ENCODE results near the gene PLA2G3. TPM values are rescaled to one million over a fixed set of nuclear protein-coding genes. Genes with fewer than 3 reads are reported as not detected.

The PLA2G3 gene
- total and polyA plus RNA-seq, 5 donors from 2014 or later, result not detected

GRCh38 chr22:31091106-31091975 lies 49.0 kb downstream of the PLA2G3 start:
- Histone ChIP-seq H3K4me1 (ENCODE audit: control insufficient read depth, insufficient read depth, low read length, poor library complexity, severe bottlenecking) (no peaks in the 10 kb centered on the region), H3K4me3 (ENCODE audit: low read depth, low read length) (no peak overlapping the region), H3K27ac (ENCODE audit: insufficient read depth, low read length, poor library complexity, severe bottlenecking) (no peak overlapping the region), H3K36me3 (ENCODE audit: control insufficient read depth, insufficient read depth, low read length) (no peaks in the 10 kb centered on the region), H3K9me3 (ENCODE audit: control insufficient read depth in 2 of 2, low read length in 2 of 2) (no peaks in the 10 kb centered on the region), H3K27me3 (ENCODE audit: control insufficient read depth, insufficient read depth, low read length) (no peaks in the 10 kb centered on the region)
- Mint-ChIP-seq H3K36me3 (peaks cover 5% of the 10 kb centered on the region), H3K9me3 (no peaks in the 10 kb centered on the region), H3K27me3 (no peaks in the 10 kb centered on the region), H3K27ac (no peak overlapping the region), H3K4me1 (no peaks in the 10 kb centered on the region), H3K4me3 (no peak overlapping the region)
- DNase-seq (no peak), ATAC-seq (ENCODE audit: low read depth in 2 of 2) (no peak)

- DNase-seq (no peak), ATAC-seq (ENCODE audit: low read depth in 2 of 2) (no peak)
- Histone ChIP-seq H3K4me3 (ENCODE audit: low read depth, low read length) (no peak overlapping the region), H3K9me3 (ENCODE audit: control insufficient read depth in 2 of 2, low read length in 2 of 2) (no peaks in the 10 kb centered on the region), H3K36me3 (ENCODE audit: control insufficient read depth, insufficient read depth, low read length) (no peaks in the 10 kb centered on the region), H3K27me3 (ENCODE audit: control insufficient read depth, insufficient read depth, low read length) (no peaks in the 10 kb centered on the region), H3K4me1 (ENCODE audit: control insufficient read depth, insufficient read depth, low read length, poor library complexity, severe bottlenecking) (peaks cover 2% of the 10 kb centered on the region), H3K27ac (ENCODE audit: insufficient read depth, low read length, poor library complexity, severe bottlenecking) (no peak overlapping the region)
- no peaks in the 10 kb centered on the region for H3K36me3 Mint-ChIP-seq
- H3K9me3 Mint-ChIP-seq, result no peaks in the 10 kb centered on the region
- H3K27ac Mint-ChIP-seq, result no peak overlapping the region
- no peaks in the 10 kb centered on the region for H3K4me1 Mint-ChIP-seq
- H3K27me3 Mint-ChIP-seq, result no peaks in the 10 kb centered on the region
- H3K4me3 Mint-ChIP-seq, result no peak overlapping the region
Observed at GRCh38 chr22:31090217-31091085, 49.9 kb downstream of the PLA2G3 start.

GRCh38 chr22:31089160-31090100 lies 50.9 kb downstream of the PLA2G3 start:
- Histone ChIP-seq H3K36me3 (ENCODE audit: control insufficient read depth, insufficient read depth, low read length) (no peaks in the 10 kb centered on the region), H3K4me1 (ENCODE audit: control insufficient read depth, insufficient read depth, low read length, poor library complexity, severe bottlenecking) (peaks cover 11% of the 10 kb centered on the region), H3K27me3 (ENCODE audit: control insufficient read depth, insufficient read depth, low read length) (no peaks in the 10 kb centered on the region), H3K4me3 (ENCODE audit: low read depth, low read length) (no peak overlapping the region), H3K9me3 (ENCODE audit: control insufficient read depth in 2 of 2, low read length in 2 of 2) (no peaks in the 10 kb centered on the region), H3K27ac (ENCODE audit: insufficient read depth, low read length, poor library complexity, severe bottlenecking) (no peak overlapping the region)
- Mint-ChIP-seq H3K4me3 (peak overlapping the region in 1 of 4 donors; percentile 20), H3K4me1 (peaks cover 0 to 3% (median under 1%) of the 10 kb centered on the region in 4 donors), H3K27me3 (no peaks in the 10 kb centered on the region), H3K9me3 (no peaks in the 10 kb centered on the region), H3K27ac (peak overlapping the region in 1 of 3 donors; percentile 71), H3K36me3 (no peaks in the 10 kb centered on the region)
- DNase-seq (peak; percentile 21 to 45 (median 26)), ATAC-seq (ENCODE audit: low read depth in 2 of 2) (peak in 1 of 2 donors; percentile 22)

GRCh38 chr22:31088233-31088986 lies 51.9 kb downstream of the PLA2G3 start:
- H3K4me1 ChIP-seq (ENCODE audit: control insufficient read depth, insufficient read depth, low read length, poor library complexity, severe bottlenecking), result peaks cover 16% of the 10 kb centered on the region
- H3K9me3 ChIP-seq (ENCODE audit: control insufficient read depth in 2 of 2, low read length in 2 of 2), result no peaks in the 10 kb centered on the region
- no peaks in the 10 kb centered on the region for H3K36me3 ChIP-seq (ENCODE audit: control insufficient read depth, insufficient read depth, low read length)
- ATAC-seq (ENCODE audit: low read depth in 2 of 2) (no peak), DNase-seq (no peak)
- H3K4me3 ChIP-seq (ENCODE audit: low read depth, low read length), result no peak overlapping the region
- Mint-ChIP-seq H3K36me3 (no peaks in the 10 kb centered on the region), H3K4me3 (peak overlapping the region in 1 of 4 donors; percentile 52), H3K27me3 (no peaks in the 10 kb centered on the region), H3K9me3 (no peaks in the 10 kb centered on the region), H3K4me1 (peaks cover 0 to 13% (median 6%) of the 10 kb centered on the region in 4 donors), H3K27ac (no peak overlapping the region)
- H3K27ac ChIP-seq (ENCODE audit: insufficient read depth, low read length, poor library complexity, severe bottlenecking), result no peak overlapping the region
- H3K27me3 ChIP-seq (ENCODE audit: control insufficient read depth, insufficient read depth, low read length), result no peaks in the 10 kb centered on the region

- H3K9me3 Mint-ChIP-seq, result no peaks in the 10 kb centered on the region
- DNase-seq (no peak), ATAC-seq (ENCODE audit: low read depth in 2 of 2) (no peak)
- no peak overlapping the region for H3K27ac Mint-ChIP-seq
- H3K27me3 Mint-ChIP-seq, result no peaks in the 10 kb centered on the region
- Histone ChIP-seq H3K4me1 (ENCODE audit: control insufficient read depth, insufficient read depth, low read length, poor library complexity, severe bottlenecking) (peaks cover 17% of the 10 kb centered on the region), H3K27ac (ENCODE audit: insufficient read depth, low read length, poor library complexity, severe bottlenecking) (no peak overlapping the region), H3K9me3 (ENCODE audit: control insufficient read depth in 2 of 2, low read length in 2 of 2) (no peaks in the 10 kb centered on the region), H3K36me3 (ENCODE audit: control insufficient read depth, insufficient read depth, low read length) (no peaks in the 10 kb centered on the region), H3K27me3 (ENCODE audit: control insufficient read depth, insufficient read depth, low read length) (no peaks in the 10 kb centered on the region), H3K4me3 (ENCODE audit: low read depth, low read length) (no peak overlapping the region)
- peak overlapping the region in 2 of 4 donors; percentile 27 to 52 for H3K4me3 Mint-ChIP-seq
- no peaks in the 10 kb centered on the region for H3K36me3 Mint-ChIP-seq
- H3K4me1 Mint-ChIP-seq, result peaks cover 0 to 18% (median 6%) of the 10 kb centered on the region in 4 donors
Observed at GRCh38 chr22:31087744-31088215, 52.5 kb downstream of the PLA2G3 start.

GRCh38 chr22:31086703-31087330 lies 53.5 kb downstream of the PLA2G3 start:
- no peak for DNase-seq
- no peaks in the 10 kb centered on the region for H3K9me3 ChIP-seq (ENCODE audit: control insufficient read depth in 2 of 2, low read length in 2 of 2)
- H3K36me3 ChIP-seq (ENCODE audit: control insufficient read depth, insufficient read depth, low read length), result no peaks in the 10 kb centered on the region
- no peaks in the 10 kb centered on the region for H3K27me3 ChIP-seq (ENCODE audit: control insufficient read depth, insufficient read depth, low read length)
- no peak overlapping the region for H3K27ac Mint-ChIP-seq
- H3K27me3 Mint-ChIP-seq, result no peaks in the 10 kb centered on the region
- no peaks in the 10 kb centered on the region for H3K36me3 Mint-ChIP-seq
- no peak overlapping the region for H3K27ac ChIP-seq (ENCODE audit: insufficient read depth, low read length, poor library complexity, severe bottlenecking)
- no peak for ATAC-seq (ENCODE audit: low read depth in 2 of 2)
- H3K9me3 Mint-ChIP-seq, result no peaks in the 10 kb centered on the region
- peaks cover 0 to 28% (median 11%) of the 10 kb centered on the region in 4 donors for H3K4me1 Mint-ChIP-seq
- no peak overlapping the region for H3K4me3 ChIP-seq (ENCODE audit: low read depth, low read length)
- H3K4me3 Mint-ChIP-seq, result peak overlapping the region in 3 of 4 donors; percentile 35 to 89 (median 54)
- H3K4me1 ChIP-seq (ENCODE audit: control insufficient read depth, insufficient read depth, low read length, poor library complexity, severe bottlenecking), result peaks cover 27% of the 10 kb centered on the region

Data from CD4-positive, CD25-positive, alpha-beta regulatory T cell (primary cell).